ENCODE data around the gene AP2S1.

AP2S1 gene

GRCh38 chr19:46825731-46826055 is 25.0 kb downstream of the AP2S1 start:
- TF ChIP-seq NFIC (IDR thresholded peaks at IDR 0.05) (no peak), REST (IDR thresholded peaks at IDR 0.05; ENCODE audit: low read depth) (no peak), EGR1 (IDR thresholded peaks at IDR 0.05) (no peak), RAD21 (IDR thresholded peaks at IDR 0.05; ENCODE audit: low read depth) (no peak), TAF1 (IDR thresholded peaks at IDR 0.05; ENCODE audit: low read depth) (no peak), FOXM1 (IDR thresholded peaks at IDR 0.05; ENCODE audit: borderline replicate concordance, low read depth) (no peak), USF1 (IDR thresholded peaks at IDR 0.05) (no peak), MAX (IDR thresholded peaks at IDR 0.05) (no peak), EP300 (IDR thresholded peaks at IDR 0.05; ENCODE audit: borderline replicate concordance) (no peak), TCF12 (IDR thresholded peaks at IDR 0.05; ENCODE audit: low read depth) (no peak), TEAD4 (IDR thresholded peaks at IDR 0.05) (no peak), YY1 (IDR thresholded peaks at IDR 0.05; ENCODE audit: low read depth) (no peak), CREB1 (IDR thresholded peaks at IDR 0.05; ENCODE audit: low read depth) (no peak), ZBTB7A (IDR thresholded peaks at IDR 0.05; ENCODE audit: low read depth) (no peak), CEBPB (IDR thresholded peaks at IDR 0.05) (no peak)

- no peak for TF ChIP-seq YY1 (IDR thresholded peaks at IDR 0.05; ENCODE audit: low read depth)
- TF ChIP-seq EGR1 (IDR thresholded peaks at IDR 0.05), result no peak
- no peak for TF ChIP-seq FOXM1 (IDR thresholded peaks at IDR 0.05; ENCODE audit: borderline replicate concordance, low read depth)
- no peak for TF ChIP-seq USF1 (IDR thresholded peaks at IDR 0.05)
- no peak for TF ChIP-seq REST (IDR thresholded peaks at IDR 0.05; ENCODE audit: low read depth)
- TF ChIP-seq MAX (IDR thresholded peaks at IDR 0.05), result no peak
- TF ChIP-seq EP300 (IDR thresholded peaks at IDR 0.05; ENCODE audit: borderline replicate concordance), result no peak
- TF ChIP-seq TAF1 (IDR thresholded peaks at IDR 0.05; ENCODE audit: low read depth), result no peak
- no peak for TF ChIP-seq TCF12 (IDR thresholded peaks at IDR 0.05; ENCODE audit: low read depth)
- no peak for TF ChIP-seq CREB1 (IDR thresholded peaks at IDR 0.05; ENCODE audit: low read depth)
- TF ChIP-seq TEAD4 (IDR thresholded peaks at IDR 0.05), result no peak
- TF ChIP-seq ZBTB7A (IDR thresholded peaks at IDR 0.05; ENCODE audit: low read depth), result no peak
- no peak for TF ChIP-seq NFIC (IDR thresholded peaks at IDR 0.05)
- no peak for TF ChIP-seq CEBPB (IDR thresholded peaks at IDR 0.05)
- no peak for TF ChIP-seq RAD21 (IDR thresholded peaks at IDR 0.05; ENCODE audit: low read depth)
These were observed 25.5 kb downstream of the AP2S1 start for GRCh38 chr19:46824890-46825730.

GRCh38 chr19:46823049-46823448 is 27.6 kb downstream of the AP2S1 start:
- no peak for TF ChIP-seq YY1 (IDR thresholded peaks at IDR 0.05; ENCODE audit: low read depth)
- no peak for TF ChIP-seq EP300 (IDR thresholded peaks at IDR 0.05; ENCODE audit: borderline replicate concordance)
- TF ChIP-seq REST (IDR thresholded peaks at IDR 0.05; ENCODE audit: low read depth), result no peak
- no peak for TF ChIP-seq RAD21 (IDR thresholded peaks at IDR 0.05; ENCODE audit: low read depth)
- TF ChIP-seq TAF1 (IDR thresholded peaks at IDR 0.05; ENCODE audit: low read depth), result no peak
- TF ChIP-seq TEAD4 (IDR thresholded peaks at IDR 0.05), result no peak
- no peak for TF ChIP-seq TCF12 (IDR thresholded peaks at IDR 0.05; ENCODE audit: low read depth)
- TF ChIP-seq MAX (IDR thresholded peaks at IDR 0.05), result no peak
- TF ChIP-seq CEBPB (IDR thresholded peaks at IDR 0.05), result no peak
- TF ChIP-seq ZBTB7A (IDR thresholded peaks at IDR 0.05; ENCODE audit: low read depth), result no peak
- TF ChIP-seq FOXM1 (IDR thresholded peaks at IDR 0.05; ENCODE audit: borderline replicate concordance, low read depth), result no peak
- TF ChIP-seq CREB1 (IDR thresholded peaks at IDR 0.05; ENCODE audit: low read depth), result no peak
- no peak for TF ChIP-seq USF1 (IDR thresholded peaks at IDR 0.05)
- TF ChIP-seq NFIC (IDR thresholded peaks at IDR 0.05), result no peak
- no peak for TF ChIP-seq EGR1 (IDR thresholded peaks at IDR 0.05)
